NB4 (cell line): Measurements from ENCODE around the gene SHTN1.

Experiments
- DNase-seq: peaks from one replicate; pipeline ENCODE4 v3.0.0; 2010; ENCODE audit warnings: low read depth
- H3K4me3 ChIP-seq: one replicate; pipeline ENCODE4 v1.5.1; 2011; ENCODE audit warnings: mild to moderate bottlenecking, low read depth, low read length, moderate library complexity
- MYC ChIP-seq: IDR thresholded peaks from 2 replicates; pipeline ENCODE4 v1.6.1; 2011; ENCODE audit warnings: low read depth, low read length
- POLR2A ChIP-seq: IDR thresholded peaks from 2 replicates; pipeline ENCODE4 v1.6.1; 2011; ENCODE audit warnings: mild to moderate bottlenecking; ENCODE audit not compliant: insufficient read length; ENCODE audit errors: extremely low read depth
- TF ChIP-seq, protein P1 (sequence below): IDR thresholded peaks from 2 replicates; pipeline ENCODE4 v1.6.1; 2011; ENCODE audit warnings: low read depth, low read length
- TF ChIP-seq, protein P2 (sequence below): IDR thresholded peaks from one replicate; pipeline ENCODE4 v1.5.1; 2012; ENCODE audit warnings: low read depth, low read length

Gene SHTN1

DNA sequence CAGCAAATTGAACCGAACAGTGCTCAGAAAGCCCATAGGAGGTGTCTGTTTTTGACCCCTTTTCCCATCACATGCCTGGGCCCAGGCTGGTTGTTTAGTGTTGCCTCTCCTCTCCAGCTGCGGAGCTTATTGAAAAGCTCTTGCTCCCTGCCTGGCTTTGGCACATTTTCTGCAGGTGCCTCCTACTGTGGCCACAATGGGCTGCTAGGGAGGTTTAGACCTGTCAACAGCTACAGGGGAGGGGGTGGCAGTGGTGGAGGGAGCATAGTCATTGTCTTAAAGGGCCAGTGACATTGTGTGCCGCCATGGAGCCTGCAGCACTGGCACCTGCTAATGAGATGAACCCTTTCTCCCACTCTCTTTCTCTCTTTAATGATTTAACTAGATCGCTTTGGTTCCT is 168.9 kb downstream of the SHTN1 start:
- no peak for DNase-seq
- TF ChIP-seq, protein P1, sequence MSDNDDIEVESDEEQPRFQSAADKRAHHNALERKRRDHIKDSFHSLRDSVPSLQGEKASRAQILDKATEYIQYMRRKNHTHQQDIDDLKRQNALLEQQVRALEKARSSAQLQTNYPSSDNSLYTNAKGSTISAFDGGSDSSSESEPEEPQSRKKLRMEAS: no peak
- no peak for TF ChIP-seq MYC
- no peak for TF ChIP-seq POLR2A
- TF ChIP-seq, protein P2, sequence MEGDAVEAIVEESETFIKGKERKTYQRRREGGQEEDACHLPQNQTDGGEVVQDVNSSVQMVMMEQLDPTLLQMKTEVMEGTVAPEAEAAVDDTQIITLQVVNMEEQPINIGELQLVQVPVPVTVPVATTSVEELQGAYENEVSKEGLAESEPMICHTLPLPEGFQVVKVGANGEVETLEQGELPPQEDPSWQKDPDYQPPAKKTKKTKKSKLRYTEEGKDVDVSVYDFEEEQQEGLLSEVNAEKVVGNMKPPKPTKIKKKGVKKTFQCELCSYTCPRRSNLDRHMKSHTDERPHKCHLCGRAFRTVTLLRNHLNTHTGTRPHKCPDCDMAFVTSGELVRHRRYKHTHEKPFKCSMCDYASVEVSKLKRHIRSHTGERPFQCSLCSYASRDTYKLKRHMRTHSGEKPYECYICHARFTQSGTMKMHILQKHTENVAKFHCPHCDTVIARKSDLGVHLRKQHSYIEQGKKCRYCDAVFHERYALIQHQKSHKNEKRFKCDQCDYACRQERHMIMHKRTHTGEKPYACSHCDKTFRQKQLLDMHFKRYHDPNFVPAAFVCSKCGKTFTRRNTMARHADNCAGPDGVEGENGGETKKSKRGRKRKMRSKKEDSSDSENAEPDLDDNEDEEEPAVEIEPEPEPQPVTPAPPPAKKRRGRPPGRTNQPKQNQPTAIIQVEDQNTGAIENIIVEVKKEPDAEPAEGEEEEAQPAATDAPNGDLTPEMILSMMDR: no peak
- H3K4me3 ChIP-seq: no peak overlapping the region

GRCh38 chr10:116835658-116836057 is 169.3 kb downstream of the SHTN1 start:
- H3K4me3 ChIP-seq: no peak overlapping the region
- TF ChIP-seq MYC (no peak), POLR2A (no peak)
- TF ChIP-seq, protein P2: no peak
- TF ChIP-seq, protein P1: no peak
- DNase-seq: no peak

GRCh38 chr10:116833986-116834985 is 170.7 kb downstream of the SHTN1 start:
- no peak for DNase-seq
- H3K4me3 ChIP-seq: no peak overlapping the region
- no peak for TF ChIP-seq MYC
- TF ChIP-seq, protein P1: no peak
- TF ChIP-seq POLR2A: no peak
- TF ChIP-seq, protein P2: no peak

GRCh38 chr10:116831790-116832189 is 173.2 kb downstream of the SHTN1 start:
- H3K4me3 ChIP-seq: no peak overlapping the region
- TF ChIP-seq, protein P1: no peak
- TF ChIP-seq MYC (no peak), POLR2A (no peak)
- TF ChIP-seq, protein P2: no peak
- DNase-seq: no peak
